GM18520 (cell line): ENCODE results near the gene NOG.

ENCODE experiments used
- ATAC-seq: cut with Tn5 transposase; IDR thresholded peaks from one replicate; pipeline ENCODE4 v1.9.1; 2021; ENCODE audit not compliant: unreplicated experiment

Gene NOG

GRCh38 chr17:56635641-56636040 lies 42.1 kb downstream of the NOG start:
- ATAC-seq, result no peak

- ATAC-seq, result no peak
Observed at GRCh38 chr17:56636265-56636664, 42.8 kb downstream of the NOG start.

GRCh38 chr17:56637254-56637653 lies 43.8 kb downstream of the NOG start:
- ATAC-seq, result no peak

- no peak for ATAC-seq
Observed at GRCh38 chr17:56638591-56639051, 45.1 kb downstream of the NOG start.

- no peak for ATAC-seq
Observed at GRCh38 chr17:56639517-56639916, 46.0 kb downstream of the NOG start.

GRCh38 chr17:56640116-56640515 lies 46.6 kb downstream of the NOG start:
- ATAC-seq, result no peak

- no peak for ATAC-seq
Observed at GRCh38 chr17:56641373-56641772, 47.9 kb downstream of the NOG start.

- ATAC-seq, result no peak
Observed at GRCh38 chr17:56641894-56642293, 48.4 kb downstream of the NOG start.

GRCh38 chr17:56642424-56642823 lies 48.9 kb downstream of the NOG start:
- no peak for ATAC-seq
